Right atrium auricular region (tissue), 2 donors: ENCODE measurements around the gene UTP3. TPM values are rescaled to one million over a fixed set of nuclear protein-coding genes. Genes with fewer than 3 reads are reported as not detected.

Source experiments
- DNase-seq: peaks from one replicate; pipeline ENCODE4 v3.0.0-alpha.2; 2019; ENCODE audit warnings: low spot score
- H3K27ac ChIP-seq, 2 donors: fragments of 200-600 bp; sonication (generic); 1 replicate in 1 of 2; 2 replicates in 1 of 2; pipeline ENCODE4 v1.5.1; 2016 to 2019
- H3K27me3 ChIP-seq, 2 donors: fragments of 200-600 bp; sonication (generic); one replicate each; pipeline versions ENCODE4 v1.5.1 to v1.6.0; 2017 to 2019
- H3K36me3 ChIP-seq: fragments of 200-600 bp; sonication (generic); one replicate; pipeline ENCODE4 v1.5.1; 2016
- H3K4me1 ChIP-seq, 2 donors: fragments of 200-600 bp; sonication (generic); one replicate each; pipeline versions ENCODE4 v1.5.1 to v1.6.0; 2017 to 2019
- H3K4me3 ChIP-seq, 2 donors: fragments of 200-600 bp; sonication (generic); 1 replicate in 1 of 2; 2 replicates in 1 of 2; pipeline ENCODE4 v1.5.1; 2017 to 2019; ENCODE audit warnings: mild to moderate bottlenecking in 1 of 2, moderate library complexity in 1 of 2
- H3K9me3 ChIP-seq, 2 donors: fragments of 200-600 bp; sonication (generic); one replicate each; pipeline ENCODE4 v1.5.1; 2019
- total RNA-seq, 2 donors: library from RNA; depleted of rRNA; stranded (reverse); fragments of >200 nt; gene quantifications; one replicate each; pipeline ENCODE4 v1.1.0, GENCODE V29; 2016
- TF ChIP-seq, protein P1 (sequence below), 2 donors: fragments of 200-600 bp; sonication (generic); IDR thresholded peaks; one replicate each; pipeline ENCODE4 v1.5.1; 2019; ENCODE audit warnings: antibody characterized with exemption in 2 of 2

The UTP3 gene
- total RNA-seq, 2 donors from 2014 or later, result 12.5 to 14.0 TPM

DNA sequence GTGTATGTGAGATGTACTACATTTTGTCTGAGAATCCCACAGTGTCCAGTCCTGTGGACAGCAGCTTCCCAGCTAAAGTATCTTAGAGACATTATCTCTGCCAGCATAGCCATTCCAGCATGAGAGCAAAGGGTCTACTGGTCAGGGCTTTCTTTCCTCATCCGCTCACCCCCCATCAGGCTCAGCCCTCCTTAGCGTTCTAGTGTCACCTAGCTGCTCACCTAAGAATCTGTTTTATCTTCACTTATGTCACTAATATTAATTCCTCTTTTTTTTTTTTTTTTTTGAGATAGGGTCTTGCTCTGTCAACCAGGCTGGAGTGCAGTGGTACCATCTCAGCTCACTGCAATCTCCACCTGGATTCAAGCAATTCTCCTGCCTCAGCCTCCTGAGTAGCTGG, 49.1 kb downstream of the UTP3 start:
- TF ChIP-seq, protein P1, sequence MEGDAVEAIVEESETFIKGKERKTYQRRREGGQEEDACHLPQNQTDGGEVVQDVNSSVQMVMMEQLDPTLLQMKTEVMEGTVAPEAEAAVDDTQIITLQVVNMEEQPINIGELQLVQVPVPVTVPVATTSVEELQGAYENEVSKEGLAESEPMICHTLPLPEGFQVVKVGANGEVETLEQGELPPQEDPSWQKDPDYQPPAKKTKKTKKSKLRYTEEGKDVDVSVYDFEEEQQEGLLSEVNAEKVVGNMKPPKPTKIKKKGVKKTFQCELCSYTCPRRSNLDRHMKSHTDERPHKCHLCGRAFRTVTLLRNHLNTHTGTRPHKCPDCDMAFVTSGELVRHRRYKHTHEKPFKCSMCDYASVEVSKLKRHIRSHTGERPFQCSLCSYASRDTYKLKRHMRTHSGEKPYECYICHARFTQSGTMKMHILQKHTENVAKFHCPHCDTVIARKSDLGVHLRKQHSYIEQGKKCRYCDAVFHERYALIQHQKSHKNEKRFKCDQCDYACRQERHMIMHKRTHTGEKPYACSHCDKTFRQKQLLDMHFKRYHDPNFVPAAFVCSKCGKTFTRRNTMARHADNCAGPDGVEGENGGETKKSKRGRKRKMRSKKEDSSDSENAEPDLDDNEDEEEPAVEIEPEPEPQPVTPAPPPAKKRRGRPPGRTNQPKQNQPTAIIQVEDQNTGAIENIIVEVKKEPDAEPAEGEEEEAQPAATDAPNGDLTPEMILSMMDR (IDR thresholded peaks at IDR 0.05), result no peak
- H3K4me1 ChIP-seq, result peaks cover 0 to 31% of the 10 kb centered on the region in 2 donors
- H3K27ac ChIP-seq, result no peak overlapping the region
- H3K27me3 ChIP-seq, result no peaks in the 10 kb centered on the region
- no peaks in the 10 kb centered on the region for H3K9me3 ChIP-seq
- no peaks in the 10 kb centered on the region for H3K36me3 ChIP-seq
- no peak overlapping the region for H3K4me3 ChIP-seq
- no peak for DNase-seq

DNA sequence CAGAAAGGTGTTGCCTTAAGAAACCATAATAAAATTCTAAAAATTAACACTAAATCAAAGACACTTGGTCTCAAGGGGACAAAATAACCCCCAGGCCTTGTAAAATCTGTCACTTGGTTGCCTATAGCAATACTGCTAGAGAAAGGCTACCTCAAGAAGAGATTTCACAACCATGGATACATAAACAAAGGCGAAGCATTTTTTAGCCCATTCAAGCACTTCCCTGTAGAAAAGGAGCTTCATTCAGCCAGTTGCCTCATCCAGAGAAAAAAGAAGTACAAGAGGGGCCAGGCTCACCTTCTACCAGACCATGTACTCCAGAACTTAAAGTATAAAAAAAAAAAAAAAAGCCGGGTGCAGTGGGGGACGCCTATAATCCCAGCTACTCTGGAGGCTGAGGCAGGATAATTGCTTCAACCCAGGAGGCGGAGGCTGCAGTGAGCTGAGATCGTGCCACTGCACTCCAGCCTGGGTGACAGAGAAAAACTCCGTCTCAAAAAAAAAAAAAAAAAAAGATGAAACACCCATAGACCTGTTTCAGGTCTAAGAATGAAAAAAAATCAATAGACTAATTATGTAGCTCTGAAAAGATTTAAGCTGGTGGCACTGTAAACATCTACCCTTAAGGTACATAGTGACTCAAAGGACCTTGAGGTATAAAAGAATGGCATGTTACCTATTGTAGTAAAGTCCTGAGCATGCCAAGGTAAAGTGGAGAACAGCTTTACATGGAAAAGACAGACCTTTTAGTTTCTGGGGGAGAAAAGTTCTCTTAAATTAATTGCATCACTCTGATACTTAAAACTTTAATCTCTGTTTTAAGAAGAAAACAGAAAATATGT, 51.4 kb downstream of the UTP3 start:
- Histone ChIP-seq H3K4me1 (peaks cover 0 to 20% of the 10 kb centered on the region in 2 donors), H3K27me3 (no peaks in the 10 kb centered on the region), H3K4me3 (no peak overlapping the region), H3K36me3 (no peaks in the 10 kb centered on the region), H3K9me3 (no peaks in the 10 kb centered on the region), H3K27ac (no peak overlapping the region)
- TF ChIP-seq, protein P1 (IDR thresholded peaks at IDR 0.05), result no peak
- DNase-seq, result no peak

Other genes starting within 250 kb of the UTP3 start
- gene MUC7, start 216.3 kb upstream of the UTP3 start, total RNA-seq, result not detected
- not detected for gene AMTN, start 170.0 kb upstream of the UTP3 start, total RNA-seq
- not detected for gene AMBN, start 96.3 kb upstream of the UTP3 start, total RNA-seq
- gene ENAM, start 59.8 kb upstream of the UTP3 start, total RNA-seq, result 10 to 100 TPM in 1 of 2 donors, 1 to 10 TPM in 1; 8.9 to 13.5 TPM
- 1 to 10 TPM; 1.8 to 2.7 TPM for gene JCHAIN, start 22.0 kb upstream of the UTP3 start, total RNA-seq
- 10 to 100 TPM; 14.7 to 16.7 TPM for gene RUFY3, start 33.4 kb downstream of the UTP3 start, total RNA-seq
- gene GRSF1, start 151.4 kb downstream of the UTP3 start, total RNA-seq, result 10 to 100 TPM; 43.2 to 86.5 TPM
- 10 to 100 TPM in 1 of 2 donors, 1 to 10 TPM in 1; 7.7 to 14.0 TPM for gene MOB1B, start 213.8 kb downstream of the UTP3 start, total RNA-seq